Stimulated activated CD4-positive, alpha-beta T cell treated with anti-CD3 and anti-CD28 coated beads, Interleukin-2, amount 100 ng/mL, for 24 hours (primary cell): ENCODE results near the gene TUBGCP4.
A peak's percentile ranks its signal among the peaks of the same experiment; 100 is the strongest.

ENCODE experiments used
- DNase-seq, 2 donors: peaks; one replicate each; pipeline ENCODE4 v3.0.0-alpha.2; 2020

Gene TUBGCP4

DNA sequence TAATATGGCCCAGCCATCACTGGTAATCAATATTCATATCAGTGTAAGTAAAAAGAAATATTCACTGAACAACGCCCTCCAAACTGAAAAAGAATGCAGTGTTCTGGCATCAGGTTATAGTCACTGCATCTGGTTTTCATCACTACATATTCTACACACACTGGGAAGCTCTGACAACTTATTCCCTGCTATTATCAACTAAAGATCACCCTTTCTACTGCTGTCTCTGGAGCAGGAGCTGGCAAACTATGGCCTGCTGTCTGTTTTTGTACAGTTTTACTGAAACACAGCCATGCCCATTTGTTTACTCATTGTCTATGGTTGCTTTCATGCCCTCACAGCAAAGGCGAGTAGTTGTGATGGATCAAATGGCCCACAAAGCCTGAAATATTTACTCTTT is 35.3 kb downstream of the TUBGCP4 start:
- no peak for DNase-seq

DNA sequence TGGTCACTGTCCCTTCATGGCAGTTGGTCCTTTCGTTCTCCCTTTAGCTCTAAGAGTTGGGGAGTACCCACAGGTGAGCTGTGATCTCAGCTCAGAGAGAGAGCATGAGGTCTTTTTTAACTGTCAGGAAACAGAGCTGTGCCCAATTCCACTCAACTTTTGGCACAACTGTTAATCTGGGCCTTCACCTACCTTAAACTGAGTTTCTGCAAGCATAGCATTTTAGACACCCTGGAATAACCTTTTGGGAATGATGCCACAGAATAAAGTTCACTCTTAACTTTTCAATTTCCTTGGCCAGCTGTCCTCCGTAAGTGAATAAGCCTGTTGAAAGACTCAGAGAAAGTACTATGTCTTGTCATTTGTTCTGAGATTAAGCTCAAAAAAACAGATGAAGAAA is 35.9 kb downstream of the TUBGCP4 start:
- no peak for DNase-seq

DNA sequence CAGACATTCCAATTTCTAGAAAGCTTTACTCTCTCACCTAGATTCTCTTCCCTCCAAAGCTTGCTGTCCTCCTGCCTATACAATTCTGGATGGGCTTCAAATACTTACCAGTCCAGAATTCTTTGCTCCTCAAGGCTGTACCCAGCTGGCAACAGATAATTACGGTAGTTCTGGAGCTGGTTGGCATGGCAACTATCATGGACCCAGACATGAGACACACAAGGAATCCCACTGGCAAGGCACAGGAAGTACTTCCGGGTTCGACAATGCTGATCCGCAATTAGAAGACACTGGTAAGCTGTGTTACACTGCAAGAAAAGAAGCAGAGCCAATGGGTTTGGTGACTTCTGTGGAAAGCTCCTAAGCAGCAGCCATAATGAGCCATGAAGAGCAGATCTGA is 37.9 kb downstream of the TUBGCP4 start:
- DNase-seq: no peak

DNA sequence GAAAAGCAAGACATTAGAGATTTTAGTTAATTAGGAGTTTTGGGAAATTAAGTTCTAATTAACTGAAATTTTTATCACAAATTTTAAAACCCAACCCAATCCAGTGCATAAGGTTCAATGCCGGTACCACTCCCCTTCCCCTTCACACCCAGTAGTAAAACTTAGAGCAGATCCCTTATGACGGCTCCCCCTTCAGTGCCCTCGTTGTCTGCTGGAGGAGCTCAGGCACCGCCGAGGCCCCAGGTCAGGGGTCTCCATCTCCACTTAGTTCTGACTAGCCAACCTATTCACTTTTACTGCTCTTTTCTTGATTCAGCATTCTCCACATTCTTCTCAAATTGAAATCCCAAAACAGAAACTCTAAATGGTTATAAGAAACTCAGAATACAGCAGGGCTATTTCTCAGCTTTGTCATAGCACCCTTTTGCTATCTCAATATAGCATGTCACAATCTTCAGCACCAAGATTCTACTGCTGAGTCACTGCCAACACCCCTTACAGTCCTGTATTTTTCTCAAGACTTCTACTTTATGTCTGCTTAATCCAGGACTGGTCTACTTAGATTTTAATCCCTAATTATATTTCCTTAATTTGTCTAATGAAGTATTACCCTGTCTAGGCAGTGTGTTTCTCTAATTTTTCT is 39.8 kb downstream of the TUBGCP4 start:
- no peak for DNase-seq

DNA sequence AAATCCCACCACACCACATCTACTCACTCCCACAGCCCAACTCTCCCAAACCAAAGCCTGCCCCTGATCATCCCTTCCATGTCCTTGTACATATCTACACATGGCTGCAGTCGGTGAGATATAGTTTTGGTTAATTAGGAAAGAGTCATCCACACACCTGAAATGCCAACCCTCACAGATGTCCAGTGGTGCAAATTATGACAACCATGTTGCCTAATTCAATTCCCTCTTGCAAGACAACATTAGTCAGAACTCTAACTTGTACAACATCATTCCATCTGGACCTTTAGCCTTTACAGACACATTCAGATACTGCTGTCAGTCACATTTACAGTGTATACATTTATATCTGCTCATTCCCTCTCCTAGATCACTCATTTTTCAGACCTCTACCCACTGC is 41.2 kb downstream of the TUBGCP4 start:
- DNase-seq: no peak

DNA sequence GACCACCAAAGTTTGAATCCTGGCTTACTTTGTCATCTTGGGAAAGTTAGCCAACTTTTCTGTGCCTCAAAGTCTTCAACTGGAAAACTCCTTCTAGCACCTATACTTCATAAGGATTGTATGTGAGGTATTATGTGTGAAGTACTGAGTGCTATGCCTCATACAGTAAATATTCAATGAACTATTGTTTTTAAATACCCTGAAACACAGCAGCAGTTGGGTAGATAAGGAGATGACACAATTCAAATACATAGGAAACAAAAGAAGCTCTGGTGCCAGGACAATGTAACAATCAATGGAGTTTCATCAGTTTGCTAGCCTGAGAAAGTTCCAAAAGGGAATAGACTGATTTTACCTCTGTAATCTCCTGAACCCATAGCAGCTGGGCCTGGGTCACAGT is 43.3 kb downstream of the TUBGCP4 start:
- DNase-seq: no peak

DNA sequence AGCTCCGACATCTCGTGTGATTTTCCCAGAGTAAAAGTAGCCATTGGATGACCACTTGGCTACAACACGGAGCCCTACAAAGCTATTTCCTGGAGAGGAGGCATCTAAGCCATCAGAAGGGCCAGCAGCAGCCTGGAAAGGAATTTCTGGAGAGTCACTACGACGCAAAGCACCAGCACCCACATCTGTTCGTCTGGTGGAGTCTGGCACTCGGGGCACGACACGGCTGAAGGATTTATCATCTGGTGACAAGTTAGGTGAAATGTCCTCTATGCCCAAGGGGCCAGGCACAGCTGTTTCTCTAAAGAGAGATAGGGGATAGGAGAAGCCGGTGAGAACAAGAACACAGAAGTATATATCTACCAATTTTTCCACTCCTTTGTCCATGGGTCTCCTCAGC is 49.5 kb downstream of the TUBGCP4 start:
- DNase-seq: no peak

DNA sequence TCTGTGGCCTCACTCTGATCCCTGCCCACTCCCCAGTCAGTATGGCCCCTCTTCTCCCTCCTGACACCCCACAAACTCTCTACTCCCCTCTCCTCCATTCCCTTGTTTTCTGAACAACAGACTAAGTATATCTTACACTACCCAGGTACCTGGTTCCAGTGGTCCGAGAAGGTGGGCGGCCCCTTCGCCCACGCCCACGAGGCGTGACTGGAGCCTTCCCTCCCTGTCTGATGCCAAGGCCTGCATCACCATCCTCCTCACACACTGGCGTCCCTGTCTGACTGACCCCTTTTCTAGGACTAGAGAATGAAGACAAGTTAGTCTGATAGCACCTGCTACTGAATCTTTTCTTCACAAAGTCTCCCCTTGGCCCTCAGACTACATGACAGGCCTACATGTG is 50.0 kb downstream of the TUBGCP4 start:
- no peak for DNase-seq

DNA sequence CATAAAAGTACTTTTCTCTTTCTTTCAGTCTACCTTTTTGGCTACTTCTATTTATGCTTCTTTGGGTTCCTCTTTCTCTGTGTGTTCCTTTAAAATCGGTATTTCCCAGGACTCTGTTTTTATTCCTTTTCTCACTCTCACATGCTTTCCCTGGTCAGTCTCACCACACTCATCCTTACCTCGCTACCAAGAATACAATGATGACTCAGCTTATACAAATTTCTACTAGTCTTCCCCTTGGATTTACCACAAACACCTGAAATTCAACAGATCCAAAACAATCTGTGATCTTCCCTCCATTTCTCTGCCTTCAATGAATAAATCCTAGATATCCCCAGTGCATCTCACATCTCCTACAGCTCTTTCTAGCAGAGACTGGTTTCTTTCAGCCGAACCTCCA is 52.9 kb downstream of the TUBGCP4 start:
- no peak for DNase-seq

DNA sequence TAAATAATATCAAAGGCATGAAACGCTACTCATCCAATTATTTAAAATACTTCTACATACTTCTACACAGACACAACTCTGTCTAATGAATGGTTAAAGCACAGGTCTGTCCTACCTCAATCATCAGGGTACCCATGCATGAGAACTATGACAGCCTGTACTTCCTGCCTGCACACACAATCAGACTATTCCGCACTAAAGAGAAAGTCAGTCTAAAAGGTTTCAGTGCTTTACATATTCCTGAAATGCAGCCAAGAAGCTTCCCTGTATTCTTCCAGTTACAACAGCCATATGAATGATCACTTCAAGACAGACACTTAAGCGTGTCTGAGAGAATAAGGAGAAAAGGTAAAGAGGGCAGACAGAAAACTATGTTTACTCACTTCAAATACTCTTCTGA is 58.8 kb downstream of the TUBGCP4 start:
- no peak for DNase-seq

DNA sequence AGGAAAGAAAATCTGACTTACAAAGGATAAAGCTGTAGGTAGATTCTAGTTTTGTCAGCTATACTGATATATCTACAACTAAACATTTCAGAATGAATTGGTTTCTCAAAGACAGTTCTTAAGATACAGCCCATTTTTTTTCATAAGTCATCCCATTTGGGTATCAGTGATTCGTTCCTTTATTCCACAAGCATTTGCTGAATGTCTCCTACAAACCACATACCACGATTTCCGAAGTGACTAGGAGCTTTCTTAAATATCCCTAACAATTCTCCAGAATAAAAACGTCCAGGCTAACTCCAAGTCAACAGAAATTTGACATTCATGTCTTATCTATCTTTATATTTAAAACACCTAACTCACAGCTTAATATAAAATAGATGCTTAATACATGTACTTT is 62.3 kb downstream of the TUBGCP4 start:
- no peak for DNase-seq

DNA sequence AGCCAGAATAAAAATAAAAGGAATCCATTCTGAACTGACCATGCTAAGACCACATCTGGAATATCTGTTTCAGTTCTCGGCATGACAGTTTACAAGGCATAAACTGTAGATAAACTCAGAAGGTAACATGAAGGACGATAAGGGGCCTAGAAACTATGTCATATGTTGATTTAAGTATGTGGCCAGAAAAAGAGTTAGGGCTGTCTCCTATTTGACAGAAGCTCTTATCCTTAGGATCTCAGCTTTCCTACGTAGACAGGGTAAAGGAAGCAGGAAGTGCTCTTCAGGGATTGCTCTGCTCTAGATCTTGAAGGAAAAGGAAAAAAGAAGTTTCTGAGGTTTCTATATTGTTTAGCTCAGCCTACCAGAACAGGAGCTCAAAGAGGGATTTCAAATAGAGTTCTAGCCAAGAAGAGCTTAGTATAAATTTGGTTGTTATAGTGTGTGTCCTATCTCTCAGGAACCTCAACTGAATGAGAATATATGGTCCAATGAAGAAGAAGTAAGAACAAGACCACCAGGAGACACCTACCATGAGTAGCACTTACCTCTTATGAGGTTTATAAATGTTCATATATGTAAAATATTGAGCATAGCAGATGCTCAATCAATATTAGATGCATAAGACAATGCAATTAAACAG is 62.9 kb downstream of the TUBGCP4 start:
- no peak for DNase-seq

DNA sequence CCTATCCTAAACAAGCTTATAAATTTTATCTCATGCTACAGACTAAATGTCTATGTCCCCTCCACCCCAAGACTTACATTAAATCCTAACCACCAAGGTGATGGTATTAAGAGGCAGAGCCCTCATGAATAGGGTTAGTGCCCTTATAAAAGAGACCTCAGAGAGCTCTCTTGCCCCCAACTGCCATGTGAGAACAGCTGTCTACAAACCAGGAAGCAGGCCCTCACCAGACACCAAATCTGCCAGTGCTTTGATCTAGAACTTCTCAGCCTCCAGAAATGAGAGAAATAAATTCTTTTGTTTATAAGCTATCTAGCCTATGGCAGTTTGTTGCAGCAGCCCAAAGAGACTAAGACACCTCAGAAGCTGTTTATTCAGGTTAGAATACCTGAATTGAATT is 63.5 kb downstream of the TUBGCP4 start:
- no peak for DNase-seq

DNA sequence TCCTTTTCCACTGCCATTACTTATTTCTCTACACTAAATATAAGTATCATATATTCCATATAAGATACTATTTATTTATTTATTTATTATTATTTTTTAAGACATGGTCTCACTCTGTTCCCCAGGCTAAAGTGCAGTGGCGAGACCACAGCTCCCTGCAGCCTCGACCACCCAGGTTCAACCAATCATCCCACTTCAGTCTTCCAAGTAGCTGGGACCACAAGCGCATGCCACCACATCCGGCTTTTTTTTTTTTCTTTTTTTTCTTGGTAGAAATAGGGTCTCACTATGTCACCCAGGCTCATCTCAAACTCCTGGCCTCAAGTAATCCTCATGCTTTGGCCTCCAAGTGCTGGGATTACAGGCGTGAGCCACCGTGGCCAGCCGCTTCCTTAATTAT is 65.5 kb downstream of the TUBGCP4 start:
- no peak for DNase-seq

DNA sequence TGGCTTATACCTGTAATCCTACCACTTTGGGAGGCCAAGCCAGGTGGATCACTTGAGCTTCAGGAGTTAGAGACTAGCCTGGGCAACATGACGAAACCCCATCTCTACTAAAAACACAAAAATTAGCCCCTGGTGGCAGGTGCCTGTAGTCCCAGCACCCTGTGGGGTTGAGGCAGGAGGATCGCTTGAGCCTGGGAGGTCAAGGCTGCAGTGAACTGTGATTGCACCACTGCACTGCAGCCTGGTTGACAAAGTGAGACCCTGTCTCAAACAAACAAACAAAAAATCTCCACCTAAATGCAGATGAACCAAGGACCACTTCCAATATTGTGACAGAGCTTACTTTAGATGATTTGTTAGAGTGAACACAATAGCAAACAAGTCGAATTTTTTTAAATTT is 68.4 kb downstream of the TUBGCP4 start:
- no peak for DNase-seq

DNA sequence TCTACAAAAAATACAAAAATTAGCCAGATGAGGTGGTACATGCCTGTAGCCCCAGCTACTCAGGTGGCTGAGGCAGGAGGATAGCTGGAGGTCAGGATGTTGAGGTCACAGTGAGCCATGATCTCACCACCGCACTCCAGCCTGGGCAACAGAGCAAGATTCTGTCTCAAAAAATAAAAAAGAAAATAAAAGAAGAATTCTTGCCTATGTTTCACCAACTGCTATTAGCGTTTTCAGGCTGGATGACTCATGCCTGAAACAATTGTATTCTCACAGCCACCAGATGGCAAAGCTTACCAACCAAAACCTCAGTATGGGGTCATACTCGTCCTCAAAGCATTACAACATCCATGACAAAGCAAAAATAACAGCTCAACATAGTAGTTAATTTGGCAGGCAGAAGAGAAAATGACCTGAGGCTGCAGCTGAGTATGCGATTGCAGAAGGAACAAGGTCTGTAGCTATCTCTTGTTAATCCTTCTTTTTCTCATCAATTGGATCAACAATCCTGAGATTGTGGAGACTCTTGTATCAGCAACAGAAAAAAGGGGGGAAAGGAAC is 69.9 kb downstream of the TUBGCP4 start:
- peak in 1 of 2 donors; percentile 38 for DNase-seq

DNA sequence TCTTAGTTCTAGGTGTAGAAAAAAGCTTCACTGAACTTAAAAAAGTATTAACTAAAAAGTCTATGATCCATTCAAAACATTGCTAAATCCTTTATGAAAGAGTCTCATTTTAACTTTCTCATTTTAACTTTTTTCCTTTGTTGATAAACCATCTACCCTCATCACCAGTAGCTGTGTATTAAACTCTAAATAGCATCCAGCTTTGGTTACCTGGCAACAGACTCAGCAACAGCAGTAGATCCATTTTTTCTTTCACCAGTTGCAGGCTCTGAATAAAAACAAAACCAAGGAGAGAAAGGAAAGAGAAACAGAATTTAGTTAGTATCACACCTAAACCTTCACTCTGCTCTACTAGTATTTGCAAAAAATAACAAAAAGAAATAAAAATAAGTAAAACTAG is 70.4 kb downstream of the TUBGCP4 start:
- no peak for DNase-seq

DNA sequence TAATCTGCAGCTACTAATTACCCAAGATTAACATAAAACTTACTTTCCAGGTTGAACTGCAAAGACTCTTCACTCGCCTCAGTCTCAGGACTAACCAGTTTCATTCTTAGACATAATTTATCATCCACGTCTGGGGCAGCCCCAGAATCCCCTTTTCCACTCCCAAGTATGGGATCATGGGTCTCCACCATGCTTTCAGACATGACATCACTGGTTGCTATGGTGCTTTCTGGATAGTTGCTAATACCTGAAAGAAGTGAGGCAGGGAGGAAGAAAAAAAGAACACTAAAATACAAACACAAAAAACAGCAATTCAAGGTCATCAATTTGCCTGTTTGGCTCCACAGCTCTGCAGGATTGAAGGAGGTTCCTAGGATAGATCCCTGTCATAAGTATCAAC is 75.4 kb downstream of the TUBGCP4 start:
- DNase-seq: no peak

DNA sequence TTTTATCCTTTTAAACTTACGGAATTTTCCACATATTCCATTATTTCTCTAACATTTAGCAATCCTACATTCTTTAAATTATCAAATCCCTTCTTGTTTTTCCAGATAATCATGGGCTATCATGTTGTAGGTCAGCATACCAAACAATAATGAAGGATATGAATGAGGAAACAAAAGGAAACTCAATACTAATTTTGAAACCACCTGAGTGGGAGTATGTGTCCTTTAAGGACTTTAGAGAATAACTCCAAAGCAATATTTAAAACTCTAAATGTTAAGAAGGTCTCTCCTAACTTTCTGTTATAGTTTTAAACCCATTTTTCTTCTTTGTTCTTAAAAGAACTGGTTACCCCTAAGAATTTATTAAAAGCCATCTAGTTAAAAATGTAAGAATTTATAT is 79.1 kb downstream of the TUBGCP4 start:
- DNase-seq: no peak
